ENCODE results near the gene FAF1.

FAF1 gene

DNA sequence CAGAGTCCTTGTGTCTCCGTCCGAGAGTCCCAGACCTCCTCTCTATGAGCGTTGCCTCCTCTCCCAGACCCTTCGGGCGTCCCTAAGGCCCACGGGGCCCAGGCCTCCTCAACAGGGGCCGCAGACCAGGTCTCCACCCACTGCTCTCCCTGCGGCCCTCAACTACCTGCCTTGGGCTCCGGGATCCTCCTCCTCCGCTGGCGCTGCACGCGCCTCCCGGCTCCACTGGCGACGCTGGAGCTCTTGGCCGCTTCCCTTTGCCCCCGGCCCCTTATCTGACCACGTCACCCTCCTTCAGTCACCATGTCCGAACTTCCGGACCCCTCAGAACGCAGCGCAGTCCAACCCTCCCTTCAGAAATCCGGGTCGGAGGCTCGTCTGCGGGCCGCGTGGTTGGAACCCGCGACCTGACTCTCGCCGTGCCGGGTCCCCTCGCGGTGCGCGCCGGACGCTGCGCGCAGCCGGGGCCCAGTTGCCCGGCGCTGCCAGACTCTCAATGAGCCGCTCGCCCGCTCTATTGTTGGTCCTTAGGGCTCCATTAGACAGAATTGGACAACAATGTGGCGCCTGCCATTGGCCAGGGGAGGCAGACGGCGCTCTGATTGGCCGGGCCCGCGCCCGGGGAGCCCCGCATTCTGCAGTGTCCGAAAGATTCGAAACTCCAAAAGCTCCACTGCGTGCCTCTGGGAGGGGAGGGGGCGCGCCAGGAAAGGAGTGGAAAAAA lies 537.0 kb downstream of the FAF1 start, which contains the start of gene DMRTA2:
TSS of gene DMRTA2 (minus strand) at position 498 of the 724 bp plus-strand sequence. CDS start 1,907 bp downstream, outside the sequence.
- no peak for DNase-seq

DNA sequence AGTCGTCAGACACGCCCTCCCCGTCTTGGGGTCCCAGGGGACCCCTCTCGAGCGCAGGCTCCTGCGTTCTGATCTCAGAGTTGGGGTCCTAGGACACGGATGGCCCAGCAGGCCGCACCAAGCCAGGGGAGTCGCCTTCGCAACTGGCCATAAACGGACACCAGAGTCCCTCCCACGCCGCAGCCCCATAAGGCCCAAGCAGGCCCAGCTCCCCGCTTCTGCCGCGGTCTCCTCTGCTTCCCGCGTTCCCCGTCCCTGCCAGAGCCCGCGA lies 537.5 kb downstream of the FAF1 start:
- no peak for DNase-seq

DNA sequence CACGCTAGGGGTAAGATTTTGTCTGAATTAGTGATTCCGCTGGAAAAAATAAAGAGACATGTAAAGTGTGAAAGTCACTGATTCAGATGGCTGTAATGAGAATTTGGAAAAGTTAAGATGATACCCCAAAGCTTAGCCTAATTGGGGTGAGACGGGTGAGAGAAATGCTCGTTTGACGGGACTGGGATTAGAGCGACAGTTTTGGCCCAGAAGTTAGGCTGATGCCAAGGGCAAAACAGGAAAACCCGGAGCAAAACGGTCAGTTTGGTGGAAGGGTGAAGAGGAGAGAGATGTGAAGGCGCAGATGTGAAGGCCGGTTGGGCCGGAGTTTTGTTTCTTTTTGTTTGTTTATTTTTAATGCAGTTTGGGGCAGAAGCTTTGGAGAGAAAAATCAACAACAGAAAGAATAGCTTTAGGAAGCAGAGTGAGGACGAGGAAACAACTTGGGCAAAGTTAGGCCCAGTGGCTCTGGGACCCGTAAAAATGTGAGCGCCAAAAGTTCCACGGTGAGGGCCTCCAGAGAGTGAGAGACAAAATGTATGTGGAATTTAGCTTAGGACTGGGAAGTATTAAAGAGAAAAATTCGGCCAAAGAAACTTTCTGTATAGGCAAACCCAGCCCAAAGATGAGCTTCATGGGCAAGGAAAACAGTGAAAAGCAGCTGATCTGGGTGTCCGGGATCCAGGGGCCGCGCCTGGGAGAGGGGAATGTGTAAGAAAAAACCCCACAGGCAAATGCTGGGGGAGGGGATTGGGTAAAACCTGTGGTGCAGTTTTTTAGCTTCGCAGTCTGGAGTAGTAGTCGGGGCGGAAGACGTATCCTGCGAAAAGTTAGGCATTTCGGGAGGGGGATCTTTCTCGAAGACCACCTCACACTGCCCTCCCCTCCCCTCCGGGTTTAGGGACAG lies 538.0 kb downstream of the FAF1 start:
- no peak for DNase-seq

DNA sequence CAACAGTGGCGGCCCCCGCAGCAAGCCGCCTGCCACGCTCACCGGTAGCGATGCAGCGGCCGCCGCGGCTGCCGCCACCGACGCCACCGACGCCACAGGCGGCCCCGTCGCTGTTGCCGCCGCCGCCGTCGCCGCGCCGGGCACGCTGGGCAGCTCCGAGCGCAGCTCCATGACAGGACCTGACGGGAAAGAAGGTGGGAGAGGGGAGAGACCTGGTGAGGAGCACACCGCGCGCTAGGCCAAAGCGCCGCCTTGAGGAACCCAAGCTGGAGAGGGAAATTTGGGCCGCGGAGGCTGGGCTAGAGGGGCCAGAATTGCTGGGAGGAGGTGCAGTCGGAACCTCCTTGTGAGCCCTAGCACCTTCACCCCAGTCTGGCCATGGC lies 538.7 kb downstream of the FAF1 start:
- DNase-seq, result no peak

DNA sequence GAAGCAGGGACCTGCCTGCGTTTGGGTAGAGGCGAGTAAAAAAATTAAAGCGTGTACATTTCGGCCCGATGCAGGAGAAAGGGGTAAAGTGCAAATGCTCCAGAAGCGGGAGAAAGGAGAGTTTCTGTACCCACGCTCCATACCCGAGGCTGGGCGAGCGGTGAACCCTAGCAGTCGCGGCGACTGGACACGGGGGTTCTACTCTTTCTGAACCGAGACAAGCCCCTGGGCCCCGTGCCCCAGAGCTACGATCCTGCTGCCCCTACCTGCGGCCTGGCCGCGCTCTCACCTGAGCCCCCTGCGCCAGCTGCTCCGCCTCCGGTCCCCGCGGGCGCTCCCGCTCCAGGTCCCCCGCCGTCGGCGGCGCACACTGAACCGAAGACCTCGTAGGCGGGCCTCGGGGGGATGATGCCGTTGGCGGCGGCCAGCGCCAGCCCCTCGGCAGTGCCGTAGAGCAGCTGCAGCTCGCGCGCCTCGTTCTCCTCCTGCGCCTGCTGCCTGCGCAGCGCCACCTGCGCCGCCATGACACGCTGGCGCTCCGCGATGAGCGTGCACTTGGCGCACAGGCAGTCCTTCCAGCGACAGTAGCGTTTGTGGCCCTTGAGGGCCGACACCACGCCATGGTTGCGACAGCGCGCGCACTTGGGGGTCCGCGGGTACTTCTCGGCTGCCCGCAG lies 539.2 kb downstream of the FAF1 start:
- DNase-seq, result no peak

DNA sequence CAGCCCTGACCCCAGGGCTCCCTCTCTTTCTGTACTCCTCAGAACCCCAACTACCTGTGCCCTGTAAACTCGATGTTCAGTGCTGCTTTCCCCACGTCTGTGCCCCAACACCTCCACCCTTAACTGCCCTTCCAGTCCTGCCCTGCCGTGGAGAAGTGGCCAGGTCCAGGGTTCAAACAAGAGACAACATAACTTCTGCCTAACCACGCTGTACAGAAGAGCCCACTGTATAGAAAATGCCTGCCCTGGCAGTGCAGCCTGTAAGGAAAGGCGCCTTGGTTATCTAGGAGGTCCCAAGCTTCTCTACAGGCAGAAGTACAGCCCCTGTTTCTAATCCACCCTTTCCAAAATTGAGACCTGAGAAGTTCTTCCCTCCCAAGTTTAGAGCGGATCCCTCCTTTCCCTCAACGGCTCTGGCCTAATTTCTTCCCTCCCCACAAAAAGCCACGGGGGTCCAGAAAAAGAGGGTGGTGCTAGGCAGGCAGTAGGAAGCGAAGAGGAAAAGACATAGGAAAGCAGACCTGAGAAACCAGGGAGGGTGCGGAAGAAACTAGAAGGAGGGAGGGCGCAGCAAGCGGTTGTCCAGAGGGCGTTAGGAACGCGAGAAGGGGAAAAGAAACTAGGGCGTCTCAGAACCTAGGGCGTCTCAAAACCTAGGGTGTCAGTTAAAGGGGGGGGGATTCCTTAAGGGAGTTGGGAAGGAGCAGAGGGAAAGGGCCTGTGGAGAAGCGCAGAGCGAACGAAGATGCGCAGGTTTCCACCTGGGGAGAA lies 540.0 kb downstream of the FAF1 start:
- DNase-seq, result no peak

DNA sequence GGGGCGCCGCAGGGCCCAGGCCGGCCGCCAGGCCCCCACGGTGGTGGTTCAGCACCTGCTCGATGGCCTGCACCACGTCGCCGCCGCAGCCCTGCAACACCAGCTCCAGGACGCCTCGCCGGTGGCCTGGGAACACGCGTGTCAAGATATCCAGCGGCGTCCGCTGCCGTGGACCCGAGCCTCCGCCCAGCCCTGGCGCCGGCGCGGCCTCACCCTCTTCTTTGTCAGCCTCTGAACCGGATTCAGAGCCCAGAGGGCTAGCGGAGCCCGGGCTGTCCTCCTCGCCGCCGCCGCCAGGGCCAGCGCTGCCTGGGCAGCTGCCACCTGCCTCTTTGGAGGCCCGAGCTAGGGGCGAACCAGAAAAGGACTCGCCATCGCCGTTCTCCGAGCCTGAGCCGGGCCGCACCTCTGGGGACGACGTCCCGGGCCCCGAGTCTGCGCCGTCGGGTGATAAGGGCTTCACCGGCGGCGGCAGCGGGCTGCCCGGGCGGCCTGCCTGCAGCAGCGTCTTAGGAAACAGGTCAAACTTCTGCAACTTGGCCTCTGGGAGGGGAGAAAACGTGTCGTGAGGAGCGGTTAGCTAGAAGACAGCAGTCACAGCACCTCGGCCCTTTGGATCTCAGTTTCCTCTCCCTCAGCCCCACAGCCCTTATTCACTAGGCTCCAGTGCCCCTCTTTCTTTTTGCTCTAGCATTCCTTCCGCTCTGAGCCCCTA lies 540.7 kb downstream of the FAF1 start:
- no peak for DNase-seq

DNA sequence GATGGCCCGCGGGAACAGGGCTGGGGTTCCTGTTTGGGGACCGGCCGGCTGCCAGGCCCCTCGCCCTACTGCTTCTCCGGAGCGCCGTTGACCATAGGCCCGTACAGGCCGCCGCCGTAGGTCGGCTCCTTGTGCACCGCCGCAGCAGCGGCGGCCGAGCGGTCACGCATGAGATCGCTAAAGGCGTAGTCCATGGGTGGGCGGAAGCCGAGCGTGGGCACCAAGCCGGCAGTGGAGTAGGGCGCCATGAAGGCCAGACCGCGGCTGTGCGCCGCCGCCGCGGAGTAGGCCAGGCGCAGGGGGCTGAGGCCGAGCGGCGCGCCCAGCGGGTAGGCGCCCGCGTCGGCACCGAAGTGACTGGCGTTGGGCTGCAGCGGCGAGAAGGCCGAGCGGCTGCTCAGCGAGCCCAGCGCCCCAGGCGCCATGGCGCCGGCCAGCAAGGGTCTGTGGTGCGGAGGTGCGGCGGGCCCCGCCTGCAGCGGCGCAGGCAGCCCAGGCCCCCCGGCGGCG lies 541.4 kb downstream of the FAF1 start:
- DNase-seq, result no peak

DNA sequence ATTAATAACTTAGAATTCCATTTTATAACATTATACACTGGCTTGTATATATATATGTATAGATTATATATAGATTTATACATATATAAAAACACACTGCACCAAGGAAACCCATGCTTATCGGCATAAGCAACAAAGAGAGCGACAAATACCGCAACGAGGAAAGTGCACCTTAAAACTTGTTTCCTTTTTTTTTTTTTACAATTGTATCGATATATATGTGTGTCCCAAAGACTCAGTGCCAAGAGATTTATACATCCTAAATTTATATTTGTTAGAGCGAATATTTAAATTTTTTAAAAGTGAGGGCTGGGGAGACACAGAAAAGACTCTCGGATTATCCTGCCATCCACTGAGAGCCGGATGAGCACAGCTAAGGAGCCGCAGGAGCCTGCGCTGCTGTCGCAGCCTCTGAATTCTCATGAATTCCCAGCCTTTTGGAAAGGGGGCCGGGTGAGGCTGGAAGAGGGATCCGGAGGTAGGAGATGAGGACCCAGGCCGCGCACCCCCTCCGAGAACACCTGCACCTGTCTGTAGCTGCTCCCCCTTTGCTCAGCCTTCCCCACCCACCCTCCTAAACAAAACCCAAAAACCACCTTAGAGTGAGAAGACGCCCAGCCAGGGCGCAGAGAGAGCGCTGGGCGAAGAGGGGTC lies 542.0 kb downstream of the FAF1 start:
- no peak for DNase-seq

DNA sequence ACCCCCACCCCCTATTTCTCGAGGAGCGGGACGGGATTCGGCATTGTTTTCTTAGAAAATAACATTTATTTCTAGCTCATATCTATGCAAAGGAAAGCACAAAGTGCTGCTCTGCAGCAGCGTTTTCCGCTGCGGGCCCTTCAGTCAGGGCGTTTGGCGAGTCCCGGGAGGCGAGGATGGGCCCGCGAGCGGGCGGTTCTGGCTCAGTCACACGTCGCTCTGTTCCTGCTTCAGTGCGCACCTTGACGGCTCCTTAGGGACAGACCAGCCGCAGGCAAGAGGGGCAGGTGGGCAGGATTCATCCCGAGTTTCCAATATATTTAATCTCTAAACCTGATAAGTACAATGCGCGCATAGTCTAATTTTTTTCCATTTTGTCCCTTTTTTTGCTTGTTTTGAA lies 542.6 kb downstream of the FAF1 start:
- no peak for DNase-seq

DNA sequence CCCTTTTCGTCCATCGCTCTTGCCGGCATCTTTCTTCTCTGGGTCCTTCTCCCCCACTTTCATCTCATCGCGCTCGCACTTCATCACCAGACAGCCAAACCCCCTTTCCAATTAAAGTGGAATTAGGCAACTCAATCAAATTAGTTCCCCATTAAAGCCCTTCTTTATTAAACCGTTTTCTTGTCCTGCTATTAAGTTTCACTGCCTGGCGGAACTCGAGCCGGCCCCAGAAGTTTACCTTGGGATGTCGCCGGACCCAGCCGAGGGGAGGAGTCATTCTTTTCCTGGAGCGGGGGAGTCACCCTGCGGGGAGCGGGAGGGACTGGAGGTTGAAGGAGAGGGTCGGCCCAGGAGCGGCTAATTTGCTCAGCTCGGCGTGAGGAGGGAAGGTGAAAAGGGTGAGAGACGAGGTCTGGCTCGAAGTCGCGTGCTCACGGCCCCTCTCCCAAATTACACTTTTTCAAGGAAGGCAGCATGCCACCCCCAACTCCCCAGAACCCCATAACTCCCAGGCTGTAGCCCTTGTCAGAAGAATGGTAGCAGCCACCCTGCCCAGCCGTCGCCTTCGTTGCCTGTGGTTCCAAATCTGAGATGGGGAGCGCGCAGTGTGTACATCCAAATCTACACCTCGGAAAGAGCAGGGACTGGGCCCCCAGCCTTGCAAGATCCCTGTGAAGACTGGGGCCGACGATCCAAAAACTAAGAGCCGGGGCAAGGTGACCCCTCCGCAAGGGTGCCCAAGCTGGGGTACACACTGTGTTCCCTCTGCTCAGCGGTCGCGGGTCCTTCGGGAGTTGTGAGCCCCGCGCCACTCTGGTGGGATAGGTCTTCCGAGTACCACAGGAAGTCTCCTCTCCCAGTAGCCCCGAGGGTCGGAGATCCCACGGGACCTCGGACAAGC lies 543.3 kb downstream of the FAF1 start:
- no peak for DNase-seq

DNA sequence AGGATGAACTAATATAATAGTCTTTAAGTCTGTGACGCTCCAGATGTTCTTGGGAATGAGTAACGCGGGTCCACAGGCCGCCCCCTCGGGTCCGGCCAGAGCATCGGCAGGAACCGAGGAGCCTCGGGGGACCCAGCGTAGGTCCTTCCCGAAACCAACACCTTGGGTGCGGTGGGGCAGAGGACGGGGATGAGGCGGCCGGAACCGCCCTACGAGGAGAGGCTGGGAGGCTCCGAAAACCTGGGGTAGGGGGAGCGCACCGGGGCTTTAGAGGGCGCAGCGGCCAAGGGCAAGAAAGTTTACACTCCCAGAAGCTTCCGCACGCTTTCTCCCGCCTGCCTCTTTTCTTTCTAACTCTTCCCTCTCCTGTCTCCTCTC lies 543.9 kb downstream of the FAF1 start:
- DNase-seq, result no peak

DNA sequence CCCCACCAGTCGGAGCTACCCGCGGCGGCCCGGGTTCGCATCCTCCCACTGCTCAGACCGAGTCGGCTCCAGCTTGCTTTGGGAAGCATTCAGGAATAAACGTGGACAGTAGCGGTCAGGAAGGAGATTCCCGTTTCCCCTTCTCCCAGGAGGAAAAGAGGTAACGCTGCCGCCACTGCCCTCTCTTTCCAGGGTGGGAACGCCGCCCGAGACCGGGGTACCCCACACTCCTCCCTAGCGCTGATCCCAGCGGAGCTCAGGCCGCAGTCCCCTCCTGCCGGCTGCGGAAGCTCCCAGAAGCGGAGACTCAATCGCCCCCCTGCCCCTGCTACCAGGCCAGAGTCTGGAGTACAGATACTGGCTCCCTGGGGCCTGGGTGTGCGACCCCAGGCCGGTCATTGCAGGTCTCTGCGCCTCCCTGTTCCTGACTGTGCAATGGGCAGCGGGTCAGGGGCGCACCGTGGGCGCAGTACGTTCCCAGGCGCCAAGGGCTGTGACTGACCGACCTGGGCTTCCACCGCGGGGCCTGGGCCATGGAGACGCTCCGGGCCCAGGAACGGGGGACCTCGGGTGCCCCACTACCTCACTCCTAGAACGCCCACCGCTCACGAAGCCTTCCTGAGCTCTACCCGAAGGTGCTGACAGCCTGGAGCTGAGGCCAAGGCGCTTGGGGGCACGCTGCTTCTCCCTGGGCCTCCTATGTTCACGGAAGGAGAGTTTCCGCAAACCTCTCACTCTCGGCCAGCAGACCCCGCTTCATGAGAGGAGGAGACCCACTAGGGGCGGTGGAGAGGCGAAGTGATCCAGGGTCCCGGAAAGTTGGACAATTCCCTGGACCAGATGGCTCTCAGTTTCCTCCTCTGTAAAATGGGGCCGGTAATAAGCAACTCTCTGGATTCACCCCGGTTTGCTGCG lies 544.6 kb downstream of the FAF1 start:
- DNase-seq, result no peak

DNA sequence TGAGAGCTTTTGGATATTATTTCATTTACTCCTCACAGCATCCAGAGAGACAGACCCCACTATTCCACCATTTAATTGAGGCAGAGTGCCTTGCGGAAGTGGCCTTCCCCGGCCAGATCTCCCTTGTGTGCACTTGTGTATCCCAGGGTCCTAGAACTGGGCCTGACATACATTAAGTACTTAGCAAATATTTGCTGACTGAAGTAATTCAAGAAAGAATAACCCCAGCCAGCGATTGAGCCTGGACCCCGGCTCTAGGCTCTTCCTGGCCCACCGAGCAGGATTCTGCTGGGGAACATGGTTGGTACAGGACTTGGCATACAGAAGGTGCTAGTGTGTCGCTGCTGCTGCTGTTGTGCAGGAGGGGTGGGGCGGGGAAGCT lies 545.2 kb downstream of the FAF1 start:
- DNase-seq, result no peak

DNA sequence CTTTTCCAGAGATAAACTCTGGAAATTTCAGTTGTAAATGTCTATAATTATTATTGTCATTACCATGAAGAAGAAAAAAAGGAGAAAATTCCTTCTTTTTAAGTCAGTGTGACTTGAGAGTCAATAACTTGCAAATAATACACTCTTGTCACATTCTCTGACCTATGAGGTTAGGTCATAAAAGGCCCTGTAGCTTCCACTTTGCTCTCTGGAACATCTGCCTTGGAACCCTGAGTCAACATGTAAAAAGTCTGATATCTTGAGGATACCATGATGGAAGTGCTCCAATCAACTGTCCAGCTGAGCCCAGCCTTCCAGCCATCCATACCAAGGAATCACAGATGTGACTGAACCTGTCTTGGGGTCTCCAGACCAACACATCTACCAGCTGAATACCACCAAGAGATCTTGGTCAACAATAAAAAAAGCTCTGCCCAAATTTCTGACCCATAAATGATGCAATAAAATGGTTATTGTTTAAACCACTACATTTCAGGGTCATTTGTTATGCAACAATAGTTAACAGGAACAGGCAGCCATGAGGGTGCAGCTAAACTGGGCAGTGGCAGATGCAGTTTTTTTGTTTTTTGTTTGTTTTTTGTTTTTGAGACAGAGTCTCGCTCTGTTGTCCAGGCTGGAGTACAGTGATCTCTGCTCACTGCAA lies 547.1 kb downstream of the FAF1 start:
- DNase-seq, result no peak

DNA sequence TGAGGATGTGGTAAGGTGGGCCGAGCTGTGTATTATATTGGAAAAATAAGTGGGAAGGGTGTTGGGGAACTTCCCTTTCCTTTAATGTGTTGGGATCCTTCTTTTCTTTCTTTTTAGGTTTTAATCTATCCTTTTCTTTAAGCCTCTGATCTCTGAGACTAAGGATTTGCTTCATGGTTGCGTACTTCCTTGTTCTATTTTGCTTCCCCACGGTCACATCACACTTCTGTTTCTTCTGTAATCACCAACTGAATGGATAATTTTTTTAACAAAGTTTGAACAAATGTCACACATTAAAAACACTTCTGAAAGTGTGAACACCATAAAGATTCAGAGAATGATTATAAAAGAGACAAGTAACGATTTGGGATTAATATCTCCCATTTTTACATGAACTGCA lies 554.3 kb downstream of the FAF1 start:
- DNase-seq, result no peak

DNA sequence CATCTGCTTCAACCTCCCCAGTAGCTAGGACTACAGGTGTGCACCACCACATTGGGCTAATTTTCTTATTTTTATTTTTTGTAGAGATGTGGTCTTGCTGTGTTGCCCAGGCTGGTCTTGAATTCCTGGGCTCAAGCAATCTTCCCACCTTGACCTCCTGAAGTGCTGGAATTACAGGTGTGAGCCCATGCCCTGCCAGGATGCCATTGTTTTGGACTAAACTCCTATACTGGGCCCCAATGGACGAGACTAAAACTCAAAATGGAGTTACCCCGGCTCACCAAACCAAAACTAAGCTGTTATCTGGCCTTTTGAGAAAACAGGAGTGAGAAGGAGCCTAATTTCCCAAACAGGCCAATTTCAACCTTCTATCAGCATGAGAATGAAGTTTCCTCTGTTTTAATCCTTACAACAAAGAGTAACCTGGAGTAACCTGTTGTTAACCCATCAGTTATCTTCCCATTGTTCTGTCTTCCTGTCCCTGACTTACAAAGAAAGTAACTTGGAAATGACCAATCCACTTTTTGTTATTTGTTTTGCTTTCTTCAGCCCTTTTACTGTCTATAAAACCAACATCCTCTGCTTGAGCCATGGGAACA lies 566.4 kb downstream of the FAF1 start:
- DNase-seq, result no peak
